Measurements from ENCODE around the gene ZNF148.

GRCh38 chr3:125337506-125337905 lies 37.6 kb downstream of the ZNF148 start:
- TF ChIP-seq, protein P1, sequence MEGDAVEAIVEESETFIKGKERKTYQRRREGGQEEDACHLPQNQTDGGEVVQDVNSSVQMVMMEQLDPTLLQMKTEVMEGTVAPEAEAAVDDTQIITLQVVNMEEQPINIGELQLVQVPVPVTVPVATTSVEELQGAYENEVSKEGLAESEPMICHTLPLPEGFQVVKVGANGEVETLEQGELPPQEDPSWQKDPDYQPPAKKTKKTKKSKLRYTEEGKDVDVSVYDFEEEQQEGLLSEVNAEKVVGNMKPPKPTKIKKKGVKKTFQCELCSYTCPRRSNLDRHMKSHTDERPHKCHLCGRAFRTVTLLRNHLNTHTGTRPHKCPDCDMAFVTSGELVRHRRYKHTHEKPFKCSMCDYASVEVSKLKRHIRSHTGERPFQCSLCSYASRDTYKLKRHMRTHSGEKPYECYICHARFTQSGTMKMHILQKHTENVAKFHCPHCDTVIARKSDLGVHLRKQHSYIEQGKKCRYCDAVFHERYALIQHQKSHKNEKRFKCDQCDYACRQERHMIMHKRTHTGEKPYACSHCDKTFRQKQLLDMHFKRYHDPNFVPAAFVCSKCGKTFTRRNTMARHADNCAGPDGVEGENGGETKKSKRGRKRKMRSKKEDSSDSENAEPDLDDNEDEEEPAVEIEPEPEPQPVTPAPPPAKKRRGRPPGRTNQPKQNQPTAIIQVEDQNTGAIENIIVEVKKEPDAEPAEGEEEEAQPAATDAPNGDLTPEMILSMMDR (conservative IDR thresholded peaks at IDR 0.05 in 1 of 2, IDR thresholded peaks at IDR 0.05 in 1 of 2; ENCODE audit: extremely low read depth in 1 of 2, insufficient read depth in 1 of 2, low read depth in 1 of 2, low read length in 2 of 2) = no peak
- no peak for TF ChIP-seq EZH2 (IDR thresholded peaks at IDR 0.05; ENCODE audit: borderline replicate concordance, low read length)

Measured in mammary epithelial cell (primary cell).